HG03457 (cell line): ENCODE results near the gene RBM26.

Experiments
- ATAC-seq: cut with Tn5 transposase; IDR thresholded peaks from one replicate; pipeline ENCODE4 v1.9.1; 2021; ENCODE audit warnings: moderate number of reproducible peaks; ENCODE audit not compliant: unreplicated experiment

RBM26 gene

GRCh38 chr13:79427265-79427664, 21.2 kb upstream of the RBM26 start:
- ATAC-seq, result no peak

DNA sequence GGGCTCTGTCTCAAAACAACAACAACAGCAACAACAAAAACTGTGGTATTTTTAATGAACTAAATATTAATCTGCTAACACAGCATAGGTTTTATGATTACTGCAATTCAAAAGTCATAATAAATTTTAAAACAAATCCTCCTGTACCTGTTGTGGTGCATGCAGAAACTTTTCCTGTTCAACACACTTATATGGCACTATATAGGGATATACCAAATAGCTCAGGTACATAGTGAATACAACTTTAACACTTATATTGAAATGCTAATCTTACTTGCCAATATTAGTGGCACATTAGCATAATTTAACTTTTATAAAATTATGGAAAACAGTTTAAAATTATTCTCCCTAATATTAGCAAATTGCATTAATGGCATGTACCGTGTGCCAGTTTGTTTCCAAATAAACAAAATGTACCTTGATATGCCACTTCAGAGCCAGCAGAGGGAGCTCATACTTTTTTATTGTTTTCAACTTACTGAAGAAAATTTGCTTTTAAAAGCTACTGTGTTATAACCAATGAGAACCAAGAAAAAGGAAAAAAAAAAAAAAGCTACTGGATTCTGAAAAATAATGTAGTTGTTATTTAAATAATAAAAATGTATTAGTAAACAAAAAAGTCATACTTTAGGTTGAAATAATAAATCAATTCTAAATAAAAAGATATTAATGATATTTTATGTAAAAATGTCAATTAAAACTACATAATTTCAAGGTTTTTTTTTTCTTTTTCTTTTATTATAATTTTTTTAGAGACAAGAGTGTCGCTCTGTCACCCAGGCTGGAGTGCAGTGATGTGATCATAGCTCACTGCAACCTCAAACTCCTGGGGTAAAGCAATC, 18.0 kb upstream of the RBM26 start:
- ATAC-seq, result peak; percentile 71

- no peak for ATAC-seq
Measured at GRCh38 chr13:79423340-79423739, 17.3 kb upstream of the RBM26 start.

DNA sequence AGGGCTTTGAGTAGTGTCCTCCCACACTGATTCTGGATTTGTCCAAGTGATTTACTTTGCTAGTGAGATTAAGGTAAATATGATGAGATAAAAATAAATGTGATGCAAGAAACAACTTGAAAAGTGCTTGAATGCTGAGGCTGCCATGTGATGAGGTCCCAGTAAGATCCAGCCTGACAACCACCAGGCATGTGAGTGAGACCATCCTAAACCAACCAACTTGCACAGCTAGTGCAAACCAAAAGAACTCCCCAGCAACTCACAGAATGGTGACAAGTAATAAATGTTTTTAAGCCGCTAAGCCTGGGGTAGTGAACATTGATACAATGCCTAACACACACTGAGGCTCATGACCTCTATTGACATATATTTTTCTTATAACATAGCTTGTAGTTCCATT, 13.3 kb upstream of the RBM26 start:
- no peak for ATAC-seq

DNA sequence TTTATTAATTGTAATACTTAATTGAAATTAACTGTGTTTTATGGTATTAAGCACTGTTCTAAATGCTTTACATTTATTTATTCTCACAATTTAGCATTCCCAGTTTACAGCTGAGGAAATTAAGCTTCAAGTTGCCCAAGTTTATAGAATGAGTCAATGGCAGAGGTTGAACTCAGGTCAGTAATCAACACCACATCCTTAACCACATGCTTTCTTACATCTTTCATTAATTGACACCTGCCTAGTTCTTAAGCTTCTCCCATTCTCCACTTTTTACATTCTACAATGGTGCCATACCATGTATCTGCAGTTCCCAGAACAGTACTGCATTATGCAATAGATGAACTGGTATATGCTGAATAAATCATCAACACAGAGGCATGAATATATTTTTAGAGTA, 11.7 kb upstream of the RBM26 start:
- no peak for ATAC-seq

GRCh38 chr13:79413521-79413920, 7.5 kb upstream of the RBM26 start:
- ATAC-seq, result no peak

GRCh38 chr13:79409828-79410227, 3.8 kb upstream of the RBM26 start:
- no peak for ATAC-seq

- ATAC-seq, result no peak
Measured at GRCh38 chr13:79407349-79407979, 1.4 kb upstream of the RBM26 start.

- peak; percentile 23 for ATAC-seq
Measured at GRCh38 chr13:79406597-79406908, 498 bp upstream of the RBM26 start.

GRCh38 chr13:79405501-79405830, 589 bp downstream of the RBM26 start:
- peak; percentile 33 for ATAC-seq

DNA sequence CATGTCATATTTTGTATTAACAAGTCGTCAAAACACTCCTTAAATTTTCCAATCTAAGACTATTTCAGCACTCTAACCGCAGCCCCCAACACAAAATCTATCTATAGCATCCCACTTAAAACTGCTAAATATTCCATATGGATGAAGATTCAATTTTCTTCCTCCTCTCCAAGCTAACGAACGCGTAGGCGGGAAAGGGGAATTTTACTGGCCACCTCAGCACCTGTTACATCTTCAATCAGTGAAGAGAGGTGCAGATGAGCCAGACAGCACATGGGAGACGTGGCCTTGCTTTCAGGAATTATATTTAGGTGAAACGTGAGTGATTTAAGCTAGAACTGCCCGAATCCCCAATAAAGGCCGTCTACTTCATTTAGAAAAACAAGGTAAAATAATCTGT, 1.1 kb downstream of the RBM26 start:
- ATAC-seq, result no peak

- no peak for ATAC-seq
Measured at GRCh38 chr13:79404361-79404760, 1.7 kb downstream of the RBM26 start.

DNA sequence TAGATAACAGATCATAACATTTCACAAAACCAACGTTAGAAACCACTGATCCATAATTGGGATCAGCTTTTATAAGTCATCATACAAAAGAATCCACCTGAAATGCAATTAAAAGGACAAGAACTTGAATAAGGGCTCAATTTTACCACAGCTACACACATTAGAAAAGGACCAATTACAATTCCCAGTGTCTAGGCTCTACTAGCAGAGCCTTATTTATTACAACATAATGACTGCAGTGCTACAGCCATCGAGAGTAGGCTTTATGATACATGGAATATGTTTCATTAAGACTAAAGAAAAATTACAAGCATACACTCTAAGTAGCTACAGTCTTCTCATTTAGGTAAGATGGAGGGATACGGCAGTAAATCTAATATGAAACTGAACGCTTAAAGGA, 2.9 kb downstream of the RBM26 start:
- ATAC-seq, result no peak

GRCh38 chr13:79402679-79403078, 3.4 kb downstream of the RBM26 start:
- ATAC-seq, result no peak

DNA sequence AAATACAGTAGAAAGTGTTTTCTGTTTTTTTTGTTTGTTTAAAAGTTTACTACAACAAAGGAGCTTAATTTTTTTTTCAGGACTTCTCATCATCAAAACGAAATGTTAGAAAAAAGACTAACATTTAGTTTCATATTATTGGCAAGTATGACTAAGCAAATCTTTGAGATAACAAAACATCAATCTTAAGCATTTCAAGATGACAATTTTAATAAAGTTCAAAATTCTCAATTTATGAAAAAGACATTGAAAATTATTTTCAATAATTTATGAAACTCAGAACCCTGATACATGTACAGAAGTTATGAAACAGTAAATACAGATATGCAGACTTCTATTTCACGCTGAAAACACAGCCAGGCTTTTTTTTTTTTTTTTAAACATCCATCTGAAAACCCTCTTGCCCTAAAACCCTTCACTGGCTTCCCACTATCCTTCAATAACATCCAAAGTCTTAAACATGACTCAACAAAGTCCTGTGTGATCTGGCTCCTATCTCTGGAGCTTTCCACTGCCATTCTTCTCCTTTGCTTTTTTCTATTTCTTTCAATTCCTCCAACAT, 3.9 kb downstream of the RBM26 start:
- ATAC-seq, result no peak

DNA sequence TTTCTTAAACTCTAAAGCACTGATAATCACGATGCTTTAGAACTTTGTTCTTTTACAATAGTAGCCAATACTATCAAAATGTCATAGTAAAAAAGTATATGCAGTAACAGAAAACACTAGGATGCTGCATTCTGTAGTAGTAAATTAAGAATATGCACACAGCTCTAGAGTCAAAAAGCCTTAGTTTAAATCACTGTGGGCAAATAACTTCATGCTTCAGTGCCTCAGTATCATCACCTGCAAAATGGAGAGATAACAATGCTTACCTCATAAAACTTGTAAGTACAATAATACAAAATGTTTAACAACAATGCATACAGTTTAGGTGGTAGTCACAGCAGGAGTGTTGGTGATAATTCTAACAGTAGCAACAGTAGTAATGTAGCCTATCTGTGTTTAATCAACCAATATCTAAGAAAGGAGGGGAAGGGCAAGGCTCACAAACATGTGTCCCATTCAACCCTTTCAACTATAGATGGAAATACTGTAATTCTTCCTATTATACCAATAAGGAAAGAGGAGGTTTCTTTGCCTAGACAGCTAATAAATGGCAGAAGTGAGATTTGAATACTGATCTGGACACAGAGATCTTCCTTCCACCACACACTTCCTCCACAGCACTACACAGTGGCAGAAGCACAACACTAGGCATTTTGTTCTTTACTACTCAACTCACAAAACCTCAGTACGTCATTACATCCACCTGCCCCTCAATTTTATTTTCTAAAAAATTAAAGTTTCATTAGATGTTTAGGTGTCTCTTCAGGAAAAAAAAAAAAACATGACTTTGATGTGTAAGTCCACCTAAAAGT, 4.6 kb downstream of the RBM26 start:
- ATAC-seq, result peak; percentile 30

- ATAC-seq, result no peak
Measured at GRCh38 chr13:79398915-79399314, 7.1 kb downstream of the RBM26 start.

GRCh38 chr13:79398127-79398526, 7.9 kb downstream of the RBM26 start:
- ATAC-seq, result no peak

DNA sequence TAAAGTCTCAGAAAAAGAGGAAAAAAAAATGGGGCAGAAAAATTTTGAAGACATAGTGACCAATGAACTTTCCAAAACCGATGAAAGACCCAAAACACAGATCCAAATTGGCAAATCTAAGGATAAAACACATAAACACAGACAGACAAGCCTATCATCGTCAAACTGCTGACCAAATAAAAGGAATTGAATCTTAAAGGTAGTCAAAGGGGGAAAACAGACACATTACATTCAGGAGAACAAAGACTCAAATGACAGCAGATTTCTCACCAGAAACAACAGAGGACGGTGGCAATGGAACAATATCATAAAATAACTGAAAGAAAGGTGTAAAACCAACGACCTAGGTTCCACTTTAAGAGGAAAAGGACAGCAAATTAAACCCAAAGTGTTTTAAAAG, 10.2 kb downstream of the RBM26 start:
- no peak for ATAC-seq

- peak; percentile 80 for ATAC-seq
Measured at GRCh38 chr13:79393564-79394249, 12.3 kb downstream of the RBM26 start.

DNA sequence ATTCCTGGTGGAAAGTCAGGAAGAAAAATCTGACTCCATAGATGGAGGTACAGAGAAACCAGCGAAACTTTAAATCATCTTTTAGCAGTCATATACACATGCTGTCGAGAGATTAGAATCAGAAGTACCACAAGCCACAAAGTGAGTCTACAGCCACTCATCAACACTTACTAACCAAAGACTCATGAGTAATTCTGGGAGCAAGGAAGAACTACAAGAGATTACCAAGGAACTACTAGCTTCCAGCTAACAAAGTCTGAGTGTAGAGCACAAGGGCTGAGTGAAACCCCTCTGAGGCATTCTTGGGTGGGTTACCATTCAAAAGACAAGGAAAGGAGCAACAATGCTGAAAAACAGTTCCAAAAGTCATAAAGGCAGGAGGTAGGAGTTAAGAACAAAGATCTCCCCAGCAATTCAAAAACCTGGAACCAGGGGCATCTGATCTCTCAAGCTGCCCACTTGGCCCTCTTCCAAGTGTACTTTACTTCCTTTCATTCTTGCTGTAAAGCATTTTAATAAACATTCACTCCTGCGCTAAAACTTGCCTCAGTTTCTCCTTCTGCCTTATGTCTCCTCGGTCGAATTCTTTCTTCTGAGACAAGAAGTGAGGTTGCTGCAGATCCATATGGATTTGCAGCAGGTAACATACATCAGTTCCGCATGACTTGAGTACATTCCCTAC, 13.0 kb downstream of the RBM26 start:
- no peak for ATAC-seq
